ENCODE data around the gene CRYBB3. TPM values are rescaled to one million over a fixed set of nuclear protein-coding genes. Genes with fewer than 3 reads are reported as not detected.

CRYBB3 gene
- polyA plus RNA-seq, 3 donors = not detected

GRCh38 chr22:25161017-25161915 is 38.4 kb upstream of the CRYBB3 start:
- H3K4me3 Mint-ChIP-seq = no peak overlapping the region
- intact Hi-C loops (cut with micrococcal nuclease) = no loop called here
- DNase-seq = no peak
- peaks cover 0 to 5% (median 3%) of the 10 kb centered on the region in 3 donors for H3K27me3 Mint-ChIP-seq (ENCODE audit: low read depth in 3 of 3)
- H3K9me3 ChIP-seq (replicated peaks in 1 of 2; ENCODE audit: control insufficient read depth in 1 of 2, insufficient read depth in 1 of 2, low read length in 2 of 2) = no peaks in the 10 kb centered on the region
- H3K4me1 Mint-ChIP-seq = no peaks in the 10 kb centered on the region
- H2AFZ ChIP-seq (ENCODE audit: insufficient read depth, low read depth, low read length, poor library complexity, severe bottlenecking) = no peak overlapping the region
- H3K4me1 ChIP-seq (ENCODE audit: control insufficient read depth in 1 of 2, insufficient read depth in 2 of 2, low read length in 2 of 2) = no peaks in the 10 kb centered on the region
- TF ChIP-seq CTCF (IDR thresholded peaks at IDR 0.05) = no peak
- no peaks in the 10 kb centered on the region for H4K20me1 ChIP-seq (ENCODE audit: insufficient read depth, low read length)
- no peak overlapping the region for H3K4me3 ChIP-seq (replicated peaks in 1 of 3; ENCODE audit: low read depth in 2 of 3, low read length in 3 of 3)
- H3K9me3 Mint-ChIP-seq = no peaks in the 10 kb centered on the region
- no peaks in the 10 kb centered on the region for H3K36me3 ChIP-seq (replicated peaks in 1 of 2; ENCODE audit: control insufficient read depth in 1 of 2, insufficient read depth in 2 of 2, low read length in 2 of 2)
- no peaks in the 10 kb centered on the region for H3K27me3 ChIP-seq (ENCODE audit: control insufficient read depth in 2 of 2, insufficient read depth in 2 of 2, low read length in 2 of 2)
- H3K9ac ChIP-seq (ENCODE audit: insufficient read depth, low read length, poor library complexity, severe bottlenecking) = no peak overlapping the region
- no peak overlapping the region for H3K27ac Mint-ChIP-seq
- H3K36me3 Mint-ChIP-seq = no peaks in the 10 kb centered on the region
- no peak overlapping the region for H3K4me2 ChIP-seq (replicated peaks; ENCODE audit: extremely low read depth, low read length, poor library complexity, severe bottlenecking)
- H3K79me2 ChIP-seq (ENCODE audit: insufficient read depth, low read length) = no peaks in the 10 kb centered on the region
- 92% methylated on average over 11 of the region's 14 CpGs for WGBS (ENCODE audit: insufficient coverage)
- no peak overlapping the region for H3K27ac ChIP-seq (ENCODE audit: low read depth in 1 of 2, low read length in 2 of 2)

- Mint-ChIP-seq H3K27me3 (ENCODE audit: low read depth in 3 of 3) (peaks cover 0 to 5% (median 3%) of the 10 kb centered on the region in 3 donors), H3K9me3 (no peaks in the 10 kb centered on the region), H3K36me3 (no peaks in the 10 kb centered on the region), H3K4me3 (no peak overlapping the region), H3K27ac (no peak overlapping the region), H3K4me1 (no peaks in the 10 kb centered on the region)
- Histone ChIP-seq H3K36me3 (replicated peaks in 1 of 2; ENCODE audit: control insufficient read depth in 1 of 2, insufficient read depth in 2 of 2, low read length in 2 of 2) (no peaks in the 10 kb centered on the region), H3K27me3 (ENCODE audit: control insufficient read depth in 2 of 2, insufficient read depth in 2 of 2, low read length in 2 of 2) (no peaks in the 10 kb centered on the region), H3K9ac (ENCODE audit: insufficient read depth, low read length, poor library complexity, severe bottlenecking) (no peak overlapping the region), H3K9me3 (replicated peaks in 1 of 2; ENCODE audit: control insufficient read depth in 1 of 2, insufficient read depth in 1 of 2, low read length in 2 of 2) (no peaks in the 10 kb centered on the region), H4K20me1 (ENCODE audit: insufficient read depth, low read length) (no peaks in the 10 kb centered on the region), H3K4me3 (replicated peaks in 1 of 3; ENCODE audit: low read depth in 2 of 3, low read length in 3 of 3) (no peak overlapping the region), H3K4me2 (replicated peaks; ENCODE audit: extremely low read depth, low read length, poor library complexity, severe bottlenecking) (no peak overlapping the region), H3K27ac (ENCODE audit: low read depth in 1 of 2, low read length in 2 of 2) (no peak overlapping the region), H3K79me2 (ENCODE audit: insufficient read depth, low read length) (no peaks in the 10 kb centered on the region), H2AFZ (ENCODE audit: insufficient read depth, low read depth, low read length, poor library complexity, severe bottlenecking) (no peak overlapping the region), H3K4me1 (ENCODE audit: control insufficient read depth in 1 of 2, insufficient read depth in 2 of 2, low read length in 2 of 2) (no peaks in the 10 kb centered on the region)
- TF ChIP-seq CTCF (IDR thresholded peaks at IDR 0.05) = no peak
- no peak for DNase-seq
- 75% methylated on average over 2 of the region's 6 CpGs for WGBS (ENCODE audit: insufficient coverage)
- intact Hi-C loops (cut with micrococcal nuclease) = no loop called here
These were observed 37.6 kb upstream of the CRYBB3 start for GRCh38 chr22:25161916-25162530.
